ENCODE data around the gene SFTPD. TPM values are rescaled to one million over a fixed set of nuclear protein-coding genes. Genes with fewer than 3 reads are reported as not detected.

The SFTPD gene
- total RNA-seq, 4 donors from 2014 or later, result not detected

DNA sequence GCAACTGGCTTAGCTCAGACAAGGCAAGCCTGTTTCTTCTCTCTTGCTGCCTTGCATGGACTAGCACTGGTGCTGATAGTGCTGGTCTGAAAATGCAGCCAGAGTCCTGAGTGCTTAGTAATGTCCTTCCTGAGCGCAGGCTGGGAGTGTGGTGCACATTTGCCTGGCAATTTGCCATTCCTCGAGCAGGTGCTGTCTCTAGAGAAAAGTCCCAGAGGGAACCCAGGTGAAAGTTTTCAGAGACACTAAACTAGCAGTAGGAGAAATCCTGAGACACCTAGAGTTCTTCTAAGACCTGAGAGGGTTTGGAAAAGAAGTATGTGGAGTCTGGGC, 1.9 kb downstream of the SFTPD start:
- Histone ChIP-seq H3K27ac (no peak overlapping the region), H3K4me1 (no peaks in the 10 kb centered on the region), H3K27me3 (no peaks in the 10 kb centered on the region), H3K36me3 (no peaks in the 10 kb centered on the region), H3K9me3 (no peaks in the 10 kb centered on the region), H3K4me3 (no peak overlapping the region)
- in situ Hi-C loops (cut with MboI; ENCODE audit: low pct_ligation_motif_present in 1 of 4, low pct_unique_long_range_greater_than_20kb in 1 of 4, low sequenced_read_pairs in 3 of 4), result loop anchor here in 3 of 4 donors (25.0 kb wide), 1 partner anchor 385 kb away; the partner anchor contains the start of gene SFTPA2 (in 3 of the 3)
- intact Hi-C loops (cut with DNase I; ENCODE audit: low total_unique reads), result no loop called here
- TF ChIP-seq POLR2A (IDR thresholded peaks at IDR 0.05) (no peak), POLR2AphosphoS5 (IDR thresholded peaks at IDR 0.05) (no peak), EP300 (IDR thresholded peaks at IDR 0.05; ENCODE audit: low read depth) (no peak)
- TF ChIP-seq, protein P1, sequence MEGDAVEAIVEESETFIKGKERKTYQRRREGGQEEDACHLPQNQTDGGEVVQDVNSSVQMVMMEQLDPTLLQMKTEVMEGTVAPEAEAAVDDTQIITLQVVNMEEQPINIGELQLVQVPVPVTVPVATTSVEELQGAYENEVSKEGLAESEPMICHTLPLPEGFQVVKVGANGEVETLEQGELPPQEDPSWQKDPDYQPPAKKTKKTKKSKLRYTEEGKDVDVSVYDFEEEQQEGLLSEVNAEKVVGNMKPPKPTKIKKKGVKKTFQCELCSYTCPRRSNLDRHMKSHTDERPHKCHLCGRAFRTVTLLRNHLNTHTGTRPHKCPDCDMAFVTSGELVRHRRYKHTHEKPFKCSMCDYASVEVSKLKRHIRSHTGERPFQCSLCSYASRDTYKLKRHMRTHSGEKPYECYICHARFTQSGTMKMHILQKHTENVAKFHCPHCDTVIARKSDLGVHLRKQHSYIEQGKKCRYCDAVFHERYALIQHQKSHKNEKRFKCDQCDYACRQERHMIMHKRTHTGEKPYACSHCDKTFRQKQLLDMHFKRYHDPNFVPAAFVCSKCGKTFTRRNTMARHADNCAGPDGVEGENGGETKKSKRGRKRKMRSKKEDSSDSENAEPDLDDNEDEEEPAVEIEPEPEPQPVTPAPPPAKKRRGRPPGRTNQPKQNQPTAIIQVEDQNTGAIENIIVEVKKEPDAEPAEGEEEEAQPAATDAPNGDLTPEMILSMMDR (IDR thresholded peaks at IDR 0.05), result no peak
- DNase-seq, result no peak
- WGBS, 2 donors (ENCODE audit: low coverage in 1 of 2), result 47% methylated on average over 2 of the region's 2 CpGs; no CpG with 5 or more reads in 1 of the 2 donors

DNA sequence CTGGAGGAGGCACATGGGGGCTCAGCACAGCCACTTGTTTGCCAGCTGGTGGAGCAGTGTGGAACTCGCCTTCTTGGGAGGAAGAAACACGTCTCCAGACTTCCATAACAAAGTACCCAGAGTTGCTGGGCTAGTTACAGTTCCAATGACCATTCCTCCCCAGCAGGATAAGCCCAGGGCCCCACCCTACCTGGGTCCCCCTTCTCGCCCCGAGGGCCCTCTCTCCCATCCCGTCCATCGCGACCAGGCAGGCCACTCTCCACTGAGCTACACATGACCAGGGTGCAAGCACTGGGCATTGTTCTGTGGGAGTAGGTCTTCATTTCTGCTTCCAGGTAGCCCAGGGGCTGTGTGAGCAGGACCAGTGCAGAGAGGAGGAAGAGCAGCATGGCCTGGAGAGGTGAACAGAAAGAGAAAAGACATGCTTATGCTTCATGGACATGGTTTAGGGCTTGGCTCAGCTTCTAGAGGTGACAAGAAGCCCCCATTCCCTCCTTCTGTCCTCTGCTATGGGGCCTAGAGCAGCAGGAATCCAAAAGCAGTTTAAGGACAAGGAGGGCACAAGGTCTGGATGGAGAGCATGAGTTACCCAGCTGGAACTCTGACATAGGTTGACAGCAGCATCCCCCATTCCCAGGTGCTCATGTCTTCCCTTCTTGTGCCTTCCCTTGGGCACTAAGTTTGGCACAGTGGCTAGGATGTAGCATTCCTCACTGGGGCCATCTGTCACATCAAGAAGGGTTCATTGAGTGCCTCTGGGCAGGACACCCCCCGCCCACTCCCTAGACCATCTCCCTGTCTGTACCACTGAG, 2.4 kb downstream of the SFTPD start:
- no peaks in the 10 kb centered on the region for H3K27me3 ChIP-seq
- in situ Hi-C loops (cut with MboI; ENCODE audit: low pct_ligation_motif_present in 1 of 4, low pct_unique_long_range_greater_than_20kb in 1 of 4, low sequenced_read_pairs in 3 of 4), result loop anchor here in 3 of 4 donors (25.0 kb wide), 1 partner anchor 384 kb away; the partner anchor contains the start of gene SFTPA2 (in 3 of the 3)

DNA sequence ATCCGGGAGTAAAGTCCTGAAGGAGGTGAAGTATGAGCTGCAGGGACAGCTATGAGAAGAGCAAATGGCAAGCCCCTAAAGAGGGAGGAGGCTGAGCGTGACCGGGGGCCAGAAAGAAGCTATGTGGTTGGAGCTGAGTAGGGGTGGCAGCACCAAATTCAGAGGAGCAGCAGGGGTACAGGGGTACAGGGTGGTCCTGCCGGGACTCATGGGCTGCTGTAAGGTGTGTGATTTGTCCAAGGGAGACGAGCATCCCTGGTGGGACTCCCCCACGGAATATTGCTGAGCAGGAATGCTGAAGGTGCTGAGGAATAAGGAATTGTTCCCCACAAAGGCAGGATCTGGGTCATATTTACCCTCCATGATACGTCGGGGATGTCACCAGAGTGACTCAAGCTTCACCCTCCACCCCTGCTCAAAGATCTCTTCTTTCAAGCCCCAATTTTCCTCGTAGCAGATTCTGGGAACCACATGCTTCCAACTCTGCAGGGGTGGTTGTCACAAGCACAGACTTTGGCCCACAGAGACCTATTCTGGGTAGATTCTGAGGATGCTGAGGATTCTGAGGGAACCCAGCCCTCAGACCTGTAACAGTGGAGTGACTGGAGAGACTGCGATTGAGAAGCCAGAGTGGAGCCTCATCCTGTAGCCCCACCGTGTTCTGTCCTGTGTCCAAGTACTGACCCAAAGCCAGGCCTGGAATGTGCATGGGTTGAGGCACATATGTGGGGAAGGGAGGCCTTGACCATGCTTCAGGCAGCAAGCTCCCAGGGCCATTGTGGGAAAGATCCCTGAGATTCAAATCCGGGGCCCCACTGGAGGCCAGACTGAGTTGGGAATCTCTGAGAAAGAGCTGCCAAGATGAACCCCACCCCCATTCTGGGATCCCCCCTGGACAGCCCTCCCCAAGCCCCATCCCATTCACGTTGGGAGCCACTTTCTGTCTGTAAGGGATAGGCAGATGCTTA, 4.2 kb downstream of the SFTPD start:
- no peaks in the 10 kb centered on the region for H3K4me1 ChIP-seq
- no peaks in the 10 kb centered on the region for H3K36me3 ChIP-seq
- no peaks in the 10 kb centered on the region for H3K9me3 ChIP-seq
- DNase-seq, result no peak
- WGBS, 2 donors (ENCODE audit: low coverage in 1 of 2), result 77 to 81% methylated on average over 8 to 13 of the region's 13 CpGs
- TF ChIP-seq, protein P1 (IDR thresholded peaks at IDR 0.05), result no peak
- TF ChIP-seq POLR2AphosphoS5 (IDR thresholded peaks at IDR 0.05) (no peak), EP300 (IDR thresholded peaks at IDR 0.05; ENCODE audit: low read depth) (no peak), POLR2A (IDR thresholded peaks at IDR 0.05) (no peak)
- no peaks in the 10 kb centered on the region for H3K27me3 ChIP-seq
- H3K27ac ChIP-seq, result no peak overlapping the region
- H3K4me3 ChIP-seq, result no peak overlapping the region
- in situ Hi-C loops (cut with MboI; ENCODE audit: low pct_ligation_motif_present in 1 of 4, low pct_unique_long_range_greater_than_20kb in 1 of 4, low sequenced_read_pairs in 3 of 4) (loop anchor here in 3 of 4 donors (25.0 kb wide), 1 partner anchor 382 kb away; the partner anchor contains the start of gene SFTPA2 (in 3 of the 3)), intact Hi-C loops (cut with DNase I; ENCODE audit: low total_unique reads) (no loop called here)

More for the DNA sequence above, 2.4 kb downstream of the SFTPD start:
- TF ChIP-seq EP300 (IDR thresholded peaks at IDR 0.05; ENCODE audit: low read depth) (no peak), POLR2A (IDR thresholded peaks at IDR 0.05) (no peak), POLR2AphosphoS5 (IDR thresholded peaks at IDR 0.05) (no peak)
- TF ChIP-seq, protein P1 (IDR thresholded peaks at IDR 0.05), result no peak
- Histone ChIP-seq H3K27ac (no peak overlapping the region), H3K9me3 (no peaks in the 10 kb centered on the region), H3K4me3 (no peak overlapping the region), H3K4me1 (no peaks in the 10 kb centered on the region), H3K36me3 (no peaks in the 10 kb centered on the region)
- 74 to 85% methylated on average over 4 to 8 of the region's 8 CpGs for WGBS, 2 donors (ENCODE audit: low coverage in 1 of 2)
- intact Hi-C loops (cut with DNase I; ENCODE audit: low total_unique reads), result no loop called here
- DNase-seq, result no peak

DNA sequence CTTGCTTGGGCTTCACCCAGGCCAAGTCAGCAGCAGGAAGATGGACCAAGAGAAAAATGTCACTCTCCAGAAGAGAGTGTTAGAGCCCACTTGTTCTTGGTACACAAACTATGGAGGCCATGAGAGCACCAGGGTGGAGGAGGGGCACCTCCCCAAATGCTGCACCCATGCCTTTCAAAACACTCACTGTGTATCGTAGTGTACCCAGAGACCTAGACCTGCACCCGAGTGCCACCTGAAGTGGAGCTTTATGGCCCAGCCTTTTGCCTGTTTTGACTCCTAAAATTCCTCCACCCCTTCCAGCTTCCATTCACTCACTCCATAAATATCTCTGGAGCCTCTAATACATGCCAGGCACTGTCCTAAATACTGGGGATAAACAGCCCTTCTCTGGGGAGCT, 5.0 kb downstream of the SFTPD start:
- no peaks in the 10 kb centered on the region for H3K9me3 ChIP-seq
- no peak overlapping the region for H3K27ac ChIP-seq
- TF ChIP-seq, protein P1 (IDR thresholded peaks at IDR 0.05), result no peak
- TF ChIP-seq EP300 (IDR thresholded peaks at IDR 0.05; ENCODE audit: low read depth), result no peak
- TF ChIP-seq POLR2A (IDR thresholded peaks at IDR 0.05), result no peak
- TF ChIP-seq POLR2AphosphoS5 (IDR thresholded peaks at IDR 0.05), result no peak
- H3K36me3 ChIP-seq, result no peaks in the 10 kb centered on the region
- H3K27me3 ChIP-seq, result no peaks in the 10 kb centered on the region
- intact Hi-C loops (cut with DNase I; ENCODE audit: low total_unique reads), result no loop called here
- no peak for DNase-seq
- WGBS, 2 donors (ENCODE audit: low coverage in 1 of 2), result 71% methylated on average over 2 of the region's 2 CpGs; no CpG with 5 or more reads in 1 of the 2 donors
- H3K4me1 ChIP-seq, result no peaks in the 10 kb centered on the region
- in situ Hi-C loops (cut with MboI; ENCODE audit: low pct_ligation_motif_present in 1 of 4, low pct_unique_long_range_greater_than_20kb in 1 of 4, low sequenced_read_pairs in 3 of 4), result loop anchor here in 3 of 4 donors (25.0 kb wide), 1 partner anchor 382 kb away; the partner anchor contains the start of gene SFTPA2 (in 3 of the 3)
- H3K4me3 ChIP-seq, result no peak overlapping the region
